Mucosa of descending colon (tissue), 3 donors: Measurements from ENCODE around the gene ABHD5. TPM values are rescaled to one million over a fixed set of nuclear protein-coding genes. Genes with fewer than 3 reads are reported as not detected.

ENCODE experiments used
- ATAC-seq: fragments of 200-7000 bp; cut with Tn5 transposase; one replicate; pipeline ENCODE4 v1.9.1; 2020; ENCODE audit warnings: mild to moderate bottlenecking, moderate library complexity
- DNase-seq, 3 donors: peaks; one replicate each; pipeline ENCODE4 v3.0.0-alpha.2; 2020
- H3K36me3 ChIP-seq: fragments of 200-600 bp; one replicate; pipeline ENCODE4 v1.8.0; 2021; ENCODE audit warnings: low read depth, mild to moderate bottlenecking
- H3K4me1 ChIP-seq: fragments of 200-600 bp; one replicate; pipeline ENCODE4 v1.8.0; 2021; ENCODE audit warnings: low read depth, mild to moderate bottlenecking
- H3K4me3 ChIP-seq: fragments of 200-600 bp; one replicate; pipeline ENCODE4 v1.8.0; 2021; ENCODE audit warnings: mild to moderate bottlenecking
- H3K9me3 ChIP-seq: fragments of 200-600 bp; one replicate; pipeline ENCODE4 v1.8.0; 2021; ENCODE audit warnings: mild to moderate bottlenecking
- intact Hi-C, 2 donors: fragments of 100-400 bp; cut with DNase I in 1 of 2; cut with micrococcal nuclease in 1 of 2; formaldehyde crosslinking; loops; one replicate each; pipeline versions ENCODE4 v1.11.0 to v1.11.1; 2022; cut with DNase I, micrococcal nuclease
- long read RNA-seq, 2 donors: library from polyadenylated mRNA; unstranded; transcript quantifications; one replicate each; pipeline ENCODE4 v2.0.0, GENCODE V29; 2019 to 2021
- total RNA-seq, 3 donors: library from RNA; stranded (reverse); fragmentation: NEBNext Ultra II Directional in 2 of 3; extraction: Animal tissue kit (Norgen Biotek cat#: 25700) in 2 of 3; gene quantifications; one replicate each; pipeline versions ENCODE4 v1.2.1 to v1.2.4, GENCODE V29; 2021 to 2023
- TF ChIP-seq, protein P1 (sequence below): fragments of 200-600 bp; IDR thresholded peaks from one replicate; pipeline ENCODE4 v1.8.0; 2022; ENCODE audit warnings: antibody characterized with exemption, mild to moderate bottlenecking
- donor health status: DM: no; HTN: no; CAD: no; lungs with moderate emphysema.
- donor health status: DM: no; HTN: no; CAD: no.
- donor health status: DM: no; HTN: yes; CAD: no.

Gene ABHD5
- 10 to 100 TPM; 27.8 to 44.4 (median 31.7) TPM for total RNA-seq
- long read RNA-seq, donor 1, full-length matches to known transcripts: 16 of 23 reads
- long read RNA-seq, donor 1, partial matches to known transcripts: 3 of 23 reads
- long read RNA-seq, donor 1, other reads (novel, unspliced or antisense): 4 of 23 reads
- long read RNA-seq, donor 2, full-length matches to known transcripts: 11 of 11 reads
- long read RNA-seq, donor 2, partial matches to known transcripts: 0 of 11 reads
- long read RNA-seq, donor 2, other reads (novel, unspliced or antisense): 0 of 11 reads

DNA sequence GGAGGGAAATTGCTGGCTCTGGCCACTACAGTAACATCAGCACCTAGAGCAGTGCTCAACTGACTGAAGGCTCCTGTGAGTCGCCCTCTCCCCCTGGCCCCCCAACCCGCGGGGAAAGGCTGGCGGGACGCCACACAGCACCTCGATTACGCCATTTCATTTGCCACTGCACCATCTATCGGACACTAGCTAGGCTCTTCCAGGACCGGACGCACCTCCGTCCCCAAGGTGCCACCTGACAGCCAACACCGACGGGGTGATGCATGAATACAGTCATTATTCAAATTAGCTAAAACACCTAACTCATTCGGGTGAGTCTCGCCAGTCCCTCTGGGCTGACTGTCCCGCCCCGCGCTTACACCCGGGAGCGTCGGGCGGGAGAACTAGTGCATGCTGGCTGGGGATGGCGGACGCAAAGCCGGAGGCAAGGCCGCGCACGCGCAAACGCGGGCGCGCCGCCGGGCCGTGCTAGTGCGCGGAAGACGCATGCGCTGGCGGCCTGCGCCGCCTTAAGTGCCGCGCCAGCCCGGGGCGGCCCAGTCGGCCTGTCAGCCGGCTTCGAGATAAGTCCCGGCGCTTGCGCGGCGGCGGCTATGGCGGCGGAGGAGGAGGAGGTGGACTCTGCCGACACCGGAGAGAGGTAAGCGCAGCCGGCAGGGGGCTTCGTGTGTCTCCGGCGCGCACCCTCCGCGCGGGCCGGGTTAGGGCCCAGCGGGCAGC, at the start of gene ABHD5:
TSS of gene ABHD5 (plus strand) at position 539 of the 720 bp plus-strand sequence. CDS start at position 594, 55 bp downstream.
- DNase-seq (peak; percentile 92 to 95 (median 95)), ATAC-seq (peak; percentile 93)
- Histone ChIP-seq H3K36me3 (no peaks in the 10 kb centered on the region), H3K9me3 (no peaks in the 10 kb centered on the region), H3K4me1 (peaks cover 15% of the 10 kb centered on the region), H3K4me3 (peak within 1 kb of the TSS; percentile 83)
- TF ChIP-seq, protein P1, sequence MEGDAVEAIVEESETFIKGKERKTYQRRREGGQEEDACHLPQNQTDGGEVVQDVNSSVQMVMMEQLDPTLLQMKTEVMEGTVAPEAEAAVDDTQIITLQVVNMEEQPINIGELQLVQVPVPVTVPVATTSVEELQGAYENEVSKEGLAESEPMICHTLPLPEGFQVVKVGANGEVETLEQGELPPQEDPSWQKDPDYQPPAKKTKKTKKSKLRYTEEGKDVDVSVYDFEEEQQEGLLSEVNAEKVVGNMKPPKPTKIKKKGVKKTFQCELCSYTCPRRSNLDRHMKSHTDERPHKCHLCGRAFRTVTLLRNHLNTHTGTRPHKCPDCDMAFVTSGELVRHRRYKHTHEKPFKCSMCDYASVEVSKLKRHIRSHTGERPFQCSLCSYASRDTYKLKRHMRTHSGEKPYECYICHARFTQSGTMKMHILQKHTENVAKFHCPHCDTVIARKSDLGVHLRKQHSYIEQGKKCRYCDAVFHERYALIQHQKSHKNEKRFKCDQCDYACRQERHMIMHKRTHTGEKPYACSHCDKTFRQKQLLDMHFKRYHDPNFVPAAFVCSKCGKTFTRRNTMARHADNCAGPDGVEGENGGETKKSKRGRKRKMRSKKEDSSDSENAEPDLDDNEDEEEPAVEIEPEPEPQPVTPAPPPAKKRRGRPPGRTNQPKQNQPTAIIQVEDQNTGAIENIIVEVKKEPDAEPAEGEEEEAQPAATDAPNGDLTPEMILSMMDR: peak; percentile 7
- intact Hi-C loops: no loop called here

DNA sequence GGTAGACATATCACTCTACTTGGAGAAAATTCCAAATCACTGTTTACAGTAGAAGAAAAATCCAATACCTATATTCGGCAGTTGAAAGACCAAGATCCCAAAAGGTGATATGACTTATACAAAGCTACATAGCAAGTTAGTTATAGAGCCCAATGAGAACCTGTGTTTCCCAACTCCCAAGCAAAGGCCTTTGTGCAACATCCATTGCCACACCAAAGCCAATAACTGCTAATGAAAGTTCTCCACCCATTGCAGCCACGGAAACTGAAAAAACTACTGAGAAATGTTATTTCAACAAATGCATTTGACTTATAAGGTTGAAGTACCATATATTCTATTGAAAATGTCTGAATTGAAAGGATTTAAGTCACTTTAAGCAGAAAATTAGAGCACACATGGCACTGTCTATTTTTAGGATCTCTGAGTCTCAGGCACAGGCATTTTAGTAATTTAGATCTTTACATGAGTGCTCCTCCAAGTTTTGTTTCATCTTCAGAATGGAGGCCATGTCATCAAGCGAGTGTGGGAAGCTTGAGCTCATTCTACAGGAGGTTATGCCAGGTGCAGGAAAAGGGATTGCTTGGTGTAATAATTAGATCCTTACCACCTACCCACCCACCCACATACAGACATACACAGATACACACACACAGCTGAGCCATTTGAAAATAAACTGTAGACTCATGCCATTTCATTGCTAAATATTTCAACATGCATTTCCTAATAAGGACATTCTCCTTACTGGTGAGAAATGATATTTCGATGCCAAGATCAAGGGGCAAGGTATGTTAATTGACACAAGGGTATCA, 49.2 kb upstream of the ABHD5 start:
- Histone ChIP-seq H3K36me3 (no peaks in the 10 kb centered on the region), H3K4me3 (no peak overlapping the region), H3K9me3 (no peaks in the 10 kb centered on the region), H3K4me1 (peaks cover 6% of the 10 kb centered on the region)
- TF ChIP-seq, protein P1: no peak
- no peak for DNase-seq
- ATAC-seq: no peak
- intact Hi-C loops: no loop called here

DNA sequence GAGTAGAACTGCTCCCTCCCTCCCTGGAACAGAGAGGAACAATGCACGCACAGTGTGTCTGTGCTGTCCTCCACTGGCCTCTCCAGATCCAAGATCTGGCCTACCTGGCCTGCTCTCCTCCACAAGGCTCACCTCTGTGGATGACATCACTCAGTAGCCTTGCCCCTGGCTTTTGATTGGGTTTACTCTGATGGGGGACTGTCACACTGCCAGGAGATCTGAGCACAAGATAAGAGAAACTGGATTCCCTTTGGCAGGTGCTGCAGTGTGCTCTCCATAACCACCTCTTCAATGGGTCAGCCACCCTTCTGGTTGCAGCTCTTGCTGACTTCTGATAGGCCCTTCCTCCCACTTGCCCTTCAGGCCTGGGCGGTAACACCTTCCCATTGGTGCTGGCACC, 46.3 kb upstream of the ABHD5 start:
- peak; percentile 35 for ATAC-seq
- no peaks in the 10 kb centered on the region for H3K36me3 ChIP-seq

DNA sequence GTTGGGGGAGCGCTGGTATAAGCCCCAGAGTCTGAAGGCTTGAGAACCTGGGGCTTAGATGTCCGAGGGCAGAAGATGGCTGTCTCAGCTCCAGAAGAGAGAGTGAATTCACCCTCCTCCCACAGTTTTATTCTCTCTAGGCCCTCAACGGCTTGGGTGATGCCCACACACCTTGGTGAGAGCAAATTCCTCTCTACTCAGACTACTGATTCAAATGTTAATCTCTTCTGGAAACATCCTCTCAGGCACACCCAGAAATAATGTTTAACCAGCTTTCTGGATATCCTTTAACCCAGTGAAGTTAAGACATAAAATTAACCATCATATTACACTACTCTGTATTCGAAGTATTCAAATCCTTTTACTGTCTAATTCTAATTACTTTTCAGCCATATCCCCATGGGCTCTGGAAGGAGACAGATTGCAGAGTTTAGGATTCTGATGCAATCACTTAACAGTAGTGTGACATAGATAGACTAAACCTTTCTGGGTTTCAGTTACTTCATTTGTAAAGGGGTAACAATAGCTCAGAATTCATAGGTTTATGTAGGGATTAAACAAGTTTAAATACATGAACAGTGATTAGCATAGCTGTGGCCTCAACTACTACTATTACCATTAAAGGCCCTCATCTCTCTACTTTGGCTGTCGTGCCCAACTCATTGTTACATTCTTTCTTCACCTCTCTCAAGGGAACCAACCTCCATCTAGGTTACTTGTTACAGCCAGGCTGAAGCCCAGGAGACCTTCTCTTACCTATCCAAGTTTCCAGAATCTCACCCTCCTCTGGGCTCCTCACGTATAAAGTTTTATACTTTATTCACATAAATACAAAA, 43.2 kb upstream of the ABHD5 start:
- no peaks in the 10 kb centered on the region for H3K36me3 ChIP-seq
- DNase-seq: peak in 1 of 3 donors; percentile 37
- ATAC-seq: peak; percentile 82

More for the DNA sequence above, 46.3 kb upstream of the ABHD5 start:
- TF ChIP-seq, protein P1: no peak
- intact Hi-C loops: no loop called here
- no peak for DNase-seq
- H3K4me3 ChIP-seq: no peak overlapping the region
- peaks cover 11% of the 10 kb centered on the region for H3K4me1 ChIP-seq
- H3K9me3 ChIP-seq: no peaks in the 10 kb centered on the region

More for the DNA sequence above, 43.2 kb upstream of the ABHD5 start:
- intact Hi-C loops: no loop called here
- Histone ChIP-seq H3K9me3 (no peaks in the 10 kb centered on the region), H3K4me1 (peaks cover 11% of the 10 kb centered on the region), H3K4me3 (no peak overlapping the region)
- TF ChIP-seq, protein P1: no peak
